GM23248 (cell line): ENCODE data around the gene PLAC8L1.

ENCODE experiments used
- EZH2 ChIP-seq: fragments of 200-600 bp; sonication (generic); IDR thresholded peaks from 2 replicates; pipeline ENCODE4 v1.6.1; 2018; ENCODE audit warnings: antibody characterized with exemption, mild to moderate bottlenecking; ENCODE audit not compliant: insufficient read depth, poor library complexity, severe bottlenecking
- EZH2phosphoT487 ChIP-seq: fragments of 200-600 bp; sonication (generic); IDR thresholded peaks from 2 replicates; pipeline ENCODE4 v1.6.1; 2018; ENCODE audit warnings: antibody characterized with exemption, moderate library complexity, mild to moderate bottlenecking, low read depth; ENCODE audit not compliant: insufficient read depth

GRCh38 chr5:146084376-146084775 is 21.0 kb downstream of the PLAC8L1 start:
- no peak for TF ChIP-seq EZH2
- no peak for TF ChIP-seq EZH2phosphoT487
